MM.1S (cell line): Measurements from ENCODE around the gene ZNF180.
"Not testable (repeated sequence)": the region's sequence is repeated elsewhere in the genome, so short reads cannot be mapped to it uniquely, and the experiment has no call there.

ENCODE experiments used
- DNase-seq: peaks from one replicate; pipeline ENCODE4 v3.0.0-alpha.2; 2015
- H2AFZ ChIP-seq: fragments of 300-600 bp; sonication (generic); 2 replicates; pipeline ENCODE4 v1.6.0; 2016; ENCODE audit warnings: antibody characterized with exemption, low read length
- H3F3A ChIP-seq: fragments of 300-600 bp; sonication (generic); 2 replicates; pipeline ENCODE4 v1.6.1; 2016; ENCODE audit warnings: mild to moderate bottlenecking, antibody characterized with exemption, low read length, moderate library complexity, mixed read lengths; ENCODE audit not compliant: insufficient read depth
- H3K27ac ChIP-seq: fragments of 300-600 bp; sonication (generic); 2 replicates; pipeline ENCODE4 v1.5.1; 2016; ENCODE audit warnings: mild to moderate bottlenecking, low read length
- H3K27me3 ChIP-seq: fragments of 300-600 bp; sonication (generic); replicated peaks from 2 replicates; pipeline ENCODE4 v1.6.0; 2016; ENCODE audit warnings: low read length; ENCODE audit not compliant: insufficient read depth
- H3K36me3 ChIP-seq: fragments of 300-600 bp; sonication (generic); replicated peaks from 2 replicates; pipeline ENCODE4 v1.6.1; 2016; ENCODE audit warnings: mild to moderate bottlenecking, low read length, mixed read lengths; ENCODE audit not compliant: insufficient read depth
- H3K4me1 ChIP-seq: fragments of 300-600 bp; sonication (generic); 2 replicates; pipeline ENCODE4 v1.6.1; 2016; ENCODE audit warnings: low read length, mixed read lengths
- H3K4me2 ChIP-seq: fragments of 300-600 bp; sonication (generic); 2 replicates; pipeline ENCODE4 v1.6.0; 2016; ENCODE audit warnings: low read depth, low read length
- H3K4me3 ChIP-seq: fragments of 300-600 bp; sonication (generic); 2 replicates; pipeline ENCODE4 v1.5.1; 2016; ENCODE audit warnings: low read length, mixed read lengths
- H3K79me2 ChIP-seq: fragments of 300-600 bp; sonication (generic); 2 replicates; pipeline ENCODE4 v1.6.1; 2016; ENCODE audit warnings: mixed run types, low read length, mixed read lengths
- H3K9ac ChIP-seq: fragments of 300-600 bp; sonication (generic); 2 replicates; pipeline ENCODE4 v1.6.1; 2016; ENCODE audit warnings: low read length, mixed read lengths
- H3K9me2 ChIP-seq: fragments of 300-600 bp; sonication (generic); replicated peaks from 2 replicates; pipeline ENCODE4 v1.6.1; 2016; ENCODE audit warnings: mild to moderate bottlenecking, low read length, mixed read lengths; ENCODE audit not compliant: insufficient read depth
- H3K9me3 ChIP-seq: fragments of 300-600 bp; sonication (generic); replicated peaks from 2 replicates; pipeline ENCODE4 v1.6.1; 2016; ENCODE audit warnings: mild to moderate bottlenecking, low read length, mixed read lengths; ENCODE audit not compliant: insufficient read depth
- H4K20me1 ChIP-seq: fragments of 300-600 bp; sonication (generic); 2 replicates; pipeline ENCODE4 v1.6.1; 2016; ENCODE audit warnings: mild to moderate bottlenecking, low read length, moderate library complexity, mixed read lengths; ENCODE audit not compliant: insufficient read depth
- EZH2 ChIP-seq: fragments of 300-600 bp; sonication (generic); optimal IDR thresholded peaks from 2 replicates; pipeline ENCODE3; 2017; ENCODE audit warnings: low read depth, mild to moderate bottlenecking, antibody characterized with exemption, low read length, mixed read lengths
- EZH2phosphoT487 ChIP-seq: fragments of 300-600 bp; sonication (generic); IDR thresholded peaks from 2 replicates; pipeline ENCODE4 v1.6.1; 2018; ENCODE audit warnings: antibody characterized with exemption, low read length
- TF ChIP-seq, protein P1 (sequence below): fragments of 300-600 bp; sonication (generic); IDR thresholded peaks from 2 replicates; pipeline ENCODE4 v1.5.1; 2016; ENCODE audit warnings: antibody characterized with exemption, low read length, mixed read lengths

ZNF180 gene

DNA sequence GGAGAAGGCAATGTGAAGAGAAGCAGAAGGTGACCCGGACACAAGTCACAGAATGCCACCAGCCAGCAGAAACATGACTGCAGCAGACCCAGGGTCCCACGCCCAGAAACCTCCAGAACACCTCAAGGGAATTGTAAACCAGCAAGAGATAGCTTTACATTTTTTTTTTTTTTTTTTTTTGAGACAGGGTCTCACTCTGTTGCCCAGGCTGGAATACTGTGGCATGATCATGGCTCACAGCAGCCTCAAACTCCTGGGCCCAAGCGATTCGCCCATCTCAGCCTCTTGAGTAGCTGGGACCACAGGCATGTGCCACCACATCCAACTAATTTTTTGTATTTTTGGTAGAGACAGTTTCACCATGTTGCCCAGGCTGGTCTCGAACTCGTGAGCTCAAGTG is 39.7 kb upstream of the ZNF180 start:
- Histone ChIP-seq H3K79me2 (no peaks in the 10 kb centered on the region), H3F3A (no peaks in the 10 kb centered on the region), H3K4me2 (no peak overlapping the region), H3K36me3 (no peaks in the 10 kb centered on the region), H3K9ac (no peak overlapping the region), H2AFZ (no peak overlapping the region), H3K27ac (no peak overlapping the region), H3K27me3 (peaks cover 2% of the 10 kb centered on the region; the same call in 1 of the 2 replicates), H3K9me2 (no peaks in the 10 kb centered on the region), H3K4me1 (no peaks in the 10 kb centered on the region), H3K9me3 (no peaks in the 10 kb centered on the region), H4K20me1 (no peaks in the 10 kb centered on the region), H3K4me3 (no peak overlapping the region)
- DNase-seq, result no peak
- TF ChIP-seq EZH2 (no peak), EZH2phosphoT487 (no peak)
- TF ChIP-seq, protein P1, sequence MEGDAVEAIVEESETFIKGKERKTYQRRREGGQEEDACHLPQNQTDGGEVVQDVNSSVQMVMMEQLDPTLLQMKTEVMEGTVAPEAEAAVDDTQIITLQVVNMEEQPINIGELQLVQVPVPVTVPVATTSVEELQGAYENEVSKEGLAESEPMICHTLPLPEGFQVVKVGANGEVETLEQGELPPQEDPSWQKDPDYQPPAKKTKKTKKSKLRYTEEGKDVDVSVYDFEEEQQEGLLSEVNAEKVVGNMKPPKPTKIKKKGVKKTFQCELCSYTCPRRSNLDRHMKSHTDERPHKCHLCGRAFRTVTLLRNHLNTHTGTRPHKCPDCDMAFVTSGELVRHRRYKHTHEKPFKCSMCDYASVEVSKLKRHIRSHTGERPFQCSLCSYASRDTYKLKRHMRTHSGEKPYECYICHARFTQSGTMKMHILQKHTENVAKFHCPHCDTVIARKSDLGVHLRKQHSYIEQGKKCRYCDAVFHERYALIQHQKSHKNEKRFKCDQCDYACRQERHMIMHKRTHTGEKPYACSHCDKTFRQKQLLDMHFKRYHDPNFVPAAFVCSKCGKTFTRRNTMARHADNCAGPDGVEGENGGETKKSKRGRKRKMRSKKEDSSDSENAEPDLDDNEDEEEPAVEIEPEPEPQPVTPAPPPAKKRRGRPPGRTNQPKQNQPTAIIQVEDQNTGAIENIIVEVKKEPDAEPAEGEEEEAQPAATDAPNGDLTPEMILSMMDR, result no peak

DNA sequence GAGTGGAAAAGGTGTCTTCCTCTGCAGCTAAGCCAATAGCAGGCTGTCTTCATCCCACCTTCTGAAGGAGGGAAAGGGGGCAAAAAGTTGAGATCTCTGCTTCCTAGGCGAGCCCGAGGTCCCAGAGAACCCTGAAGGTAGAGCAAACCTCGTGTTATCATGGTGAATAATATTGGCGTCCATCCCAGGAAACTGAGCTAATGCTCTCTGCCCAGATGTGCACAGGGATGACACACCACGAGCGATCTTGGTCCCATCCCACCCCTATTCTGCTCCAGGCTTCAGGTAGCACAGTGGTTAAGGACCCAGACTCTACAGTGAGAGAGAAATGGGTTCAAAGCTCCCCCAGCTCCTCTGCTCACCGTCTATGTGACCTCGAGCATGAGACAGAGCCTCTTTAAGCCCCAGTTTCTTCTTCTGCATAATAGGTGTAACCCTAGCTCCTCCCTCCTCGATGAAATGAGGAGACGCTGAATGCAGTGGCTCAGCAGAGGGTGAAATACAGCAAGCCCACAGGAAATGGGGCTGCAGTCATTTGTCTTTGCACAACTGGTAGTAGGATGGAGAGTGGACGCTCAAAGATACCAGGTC is 39.0 kb upstream of the ZNF180 start:
- Histone ChIP-seq H2AFZ (no peak overlapping the region), H3K79me2 (no peaks in the 10 kb centered on the region), H3K9ac (no peak overlapping the region), H3K36me3 (no peaks in the 10 kb centered on the region), H3K27ac (no peak overlapping the region), H3K4me2 (no peak overlapping the region), H3K9me3 (no peaks in the 10 kb centered on the region), H3F3A (no peaks in the 10 kb centered on the region), H3K4me3 (no peak overlapping the region), H3K27me3 (peaks cover 2% of the 10 kb centered on the region; the same call in 1 of the 2 replicates), H3K4me1 (no peaks in the 10 kb centered on the region), H3K9me2 (no peaks in the 10 kb centered on the region), H4K20me1 (no peaks in the 10 kb centered on the region)
- TF ChIP-seq EZH2phosphoT487 (no peak), EZH2 (no peak)
- TF ChIP-seq, protein P1, result no peak
- DNase-seq, result no peak

DNA sequence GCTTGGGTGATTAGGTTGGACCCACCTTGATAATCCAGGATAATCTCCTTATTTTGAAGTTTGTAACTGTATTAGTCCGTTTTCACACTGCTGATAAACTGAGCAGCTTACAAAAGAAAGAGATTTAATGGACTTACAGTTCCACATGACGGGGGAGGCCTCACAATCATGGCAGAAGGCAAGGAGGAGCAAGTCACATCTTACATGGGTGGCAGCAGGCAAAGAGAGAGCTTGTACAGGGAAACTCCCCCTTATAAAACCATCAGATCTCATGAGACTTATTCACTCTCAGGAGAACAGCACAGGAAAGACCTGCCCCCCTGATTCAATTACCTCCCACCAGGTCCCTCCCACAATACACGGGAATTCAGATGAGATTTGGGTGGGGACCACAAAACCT is 35.0 kb upstream of the ZNF180 start:
- H4K20me1 ChIP-seq, H3K36me3 ChIP-seq, DNase-seq, H3K4me3 ChIP-seq, H2AFZ ChIP-seq, H3K9ac ChIP-seq, H3F3A ChIP-seq, H3K4me1 ChIP-seq, H3K27ac ChIP-seq, H3K9me3 ChIP-seq, H3K79me2 ChIP-seq, H3K9me2 ChIP-seq, H3K4me2 ChIP-seq, H3K27me3 ChIP-seq: not testable (repeated sequence)

DNA sequence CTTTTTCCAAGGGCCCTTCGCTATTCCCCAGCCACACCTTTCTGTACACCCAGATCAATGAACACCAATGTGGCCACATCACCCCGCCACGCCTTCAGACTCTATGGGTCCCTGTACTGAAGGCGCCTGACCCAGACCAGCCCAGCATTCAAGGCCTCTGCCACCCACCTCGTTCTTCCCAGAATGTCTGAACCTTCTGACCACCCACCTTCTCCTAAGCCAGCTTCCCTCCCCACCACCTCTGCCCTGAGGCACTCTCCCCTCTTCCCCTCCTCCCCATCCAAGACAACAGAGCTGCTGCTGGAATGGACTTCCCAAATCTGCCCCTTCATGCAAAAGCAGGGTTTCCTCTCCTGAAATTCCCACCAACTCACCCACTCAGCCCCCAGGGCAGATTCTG is 32.5 kb upstream of the ZNF180 start:
- H3K36me3 ChIP-seq, result no peaks in the 10 kb centered on the region
- H3K4me1 ChIP-seq, result no peaks in the 10 kb centered on the region
- H3K9me3 ChIP-seq, result no peaks in the 10 kb centered on the region
- no peaks in the 10 kb centered on the region for H3K9me2 ChIP-seq
- no peak overlapping the region for H3K4me3 ChIP-seq
- H3K4me2 ChIP-seq, result no peak overlapping the region
- H3K27ac ChIP-seq, result no peak overlapping the region
- no peak for DNase-seq
- H4K20me1 ChIP-seq, result no peaks in the 10 kb centered on the region
- H3F3A ChIP-seq, result no peaks in the 10 kb centered on the region
- H3K9ac ChIP-seq, result no peak overlapping the region
- H2AFZ ChIP-seq, result no peak overlapping the region
- no peaks in the 10 kb centered on the region for H3K79me2 ChIP-seq
- TF ChIP-seq EZH2, result no peak
- TF ChIP-seq, protein P1, result no peak
- no peak for TF ChIP-seq EZH2phosphoT487
- peaks cover 5% of the 10 kb centered on the region; the same call in 1 of the 2 replicates for H3K27me3 ChIP-seq
